Measurements from ENCODE around the gene ZNF774. TPM values are rescaled to one million over a fixed set of nuclear protein-coding genes. Genes with fewer than 3 reads are reported as not detected.

Gene ZNF774
- total RNA-seq, 1 experiment from 2014 or later, result 4.0 TPM

DNA sequence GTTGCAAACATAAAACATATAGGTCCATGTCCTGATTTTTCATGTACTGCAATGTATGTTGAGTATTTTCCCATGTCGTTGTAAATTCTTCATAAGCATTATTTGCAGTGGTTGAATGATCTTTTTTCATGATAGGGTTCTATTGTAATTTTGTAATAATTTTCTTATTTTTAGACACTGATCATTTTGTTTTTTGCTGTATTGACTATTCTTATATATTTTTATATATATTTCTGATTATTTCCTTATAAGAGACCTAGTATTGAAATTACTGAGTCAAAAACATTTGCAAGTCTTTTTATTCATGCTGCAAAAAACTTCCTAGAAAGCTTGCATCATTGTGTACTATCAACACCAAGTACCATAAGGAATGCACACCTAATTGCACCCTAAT is 31.2 kb upstream of the ZNF774 start (continued):
- TF ChIP-seq POLR2AphosphoS5 (IDR thresholded peaks at IDR 0.05; ENCODE audit: low read depth, low read length) (no peak), JUND (IDR thresholded peaks at IDR 0.05) (no peak), ELF1 (IDR thresholded peaks at IDR 0.05; ENCODE audit: borderline replicate concordance, low read depth) (no peak), EGR1 (IDR thresholded peaks at IDR 0.05; ENCODE audit: low read depth) (no peak), TCF7L2 (IDR thresholded peaks at IDR 0.05; ENCODE audit: borderline replicate concordance, extremely low read depth, insufficient read depth, insufficient read length) (no peak), SP1 (IDR thresholded peaks at IDR 0.05; ENCODE audit: low read depth) (no peak), EZH2 (IDR thresholded peaks at IDR 0.05) (no peak), CBX3 (IDR thresholded peaks at IDR 0.05; ENCODE audit: low read depth) (no peak), ZFX (IDR thresholded peaks at IDR 0.05) (no peak)
- TF ChIP-seq, protein P1, sequence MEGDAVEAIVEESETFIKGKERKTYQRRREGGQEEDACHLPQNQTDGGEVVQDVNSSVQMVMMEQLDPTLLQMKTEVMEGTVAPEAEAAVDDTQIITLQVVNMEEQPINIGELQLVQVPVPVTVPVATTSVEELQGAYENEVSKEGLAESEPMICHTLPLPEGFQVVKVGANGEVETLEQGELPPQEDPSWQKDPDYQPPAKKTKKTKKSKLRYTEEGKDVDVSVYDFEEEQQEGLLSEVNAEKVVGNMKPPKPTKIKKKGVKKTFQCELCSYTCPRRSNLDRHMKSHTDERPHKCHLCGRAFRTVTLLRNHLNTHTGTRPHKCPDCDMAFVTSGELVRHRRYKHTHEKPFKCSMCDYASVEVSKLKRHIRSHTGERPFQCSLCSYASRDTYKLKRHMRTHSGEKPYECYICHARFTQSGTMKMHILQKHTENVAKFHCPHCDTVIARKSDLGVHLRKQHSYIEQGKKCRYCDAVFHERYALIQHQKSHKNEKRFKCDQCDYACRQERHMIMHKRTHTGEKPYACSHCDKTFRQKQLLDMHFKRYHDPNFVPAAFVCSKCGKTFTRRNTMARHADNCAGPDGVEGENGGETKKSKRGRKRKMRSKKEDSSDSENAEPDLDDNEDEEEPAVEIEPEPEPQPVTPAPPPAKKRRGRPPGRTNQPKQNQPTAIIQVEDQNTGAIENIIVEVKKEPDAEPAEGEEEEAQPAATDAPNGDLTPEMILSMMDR (IDR thresholded peaks at IDR 0.05 in 2 of 3, conservative IDR thresholded peaks at IDR 0.05 in 1 of 3; ENCODE audit: borderline replicate concordance in 1 of 3, insufficient read depth in 1 of 3, low read depth in 2 of 3, low read length in 2 of 3), result no peak
- TF ChIP-seq, protein P2, sequence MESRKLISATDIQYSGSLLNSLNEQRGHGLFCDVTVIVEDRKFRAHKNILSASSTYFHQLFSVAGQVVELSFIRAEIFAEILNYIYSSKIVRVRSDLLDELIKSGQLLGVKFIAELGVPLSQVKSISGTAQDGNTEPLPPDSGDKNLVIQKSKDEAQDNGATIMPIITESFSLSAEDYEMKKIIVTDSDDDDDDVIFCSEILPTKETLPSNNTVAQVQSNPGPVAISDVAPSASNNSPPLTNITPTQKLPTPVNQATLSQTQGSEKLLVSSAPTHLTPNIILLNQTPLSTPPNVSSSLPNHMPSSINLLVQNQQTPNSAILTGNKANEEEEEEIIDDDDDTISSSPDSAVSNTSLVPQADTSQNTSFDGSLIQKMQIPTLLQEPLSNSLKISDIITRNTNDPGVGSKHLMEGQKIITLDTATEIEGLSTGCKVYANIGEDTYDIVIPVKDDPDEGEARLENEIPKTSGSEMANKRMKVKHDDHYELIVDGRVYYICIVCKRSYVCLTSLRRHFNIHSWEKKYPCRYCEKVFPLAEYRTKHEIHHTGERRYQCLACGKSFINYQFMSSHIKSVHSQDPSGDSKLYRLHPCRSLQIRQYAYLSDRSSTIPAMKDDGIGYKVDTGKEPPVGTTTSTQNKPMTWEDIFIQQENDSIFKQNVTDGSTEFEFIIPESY (IDR thresholded peaks at IDR 0.05; ENCODE audit: extremely low read depth, insufficient replicate concordance, low read length), result no peak

DNA sequence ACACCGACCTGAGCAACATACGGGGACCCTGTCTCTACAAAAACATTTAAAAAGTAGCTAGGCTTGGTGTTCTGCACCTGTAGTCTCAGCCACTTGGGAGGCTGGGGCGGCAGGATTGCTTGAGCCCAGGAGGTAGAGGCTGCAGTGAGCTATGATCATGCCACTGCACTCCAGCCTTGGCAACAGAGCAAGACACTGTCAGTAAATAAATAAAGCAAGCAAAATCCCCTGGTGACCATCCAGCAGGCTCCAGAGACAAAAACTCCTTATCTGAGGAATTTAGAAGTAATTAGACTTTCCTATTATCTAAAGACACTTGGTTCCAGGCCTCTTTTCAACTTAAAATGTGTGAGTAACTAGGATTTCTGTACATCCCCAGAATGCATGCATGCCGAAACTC is 29.5 kb upstream of the ZNF774 start:
- no peak overlapping the region for H3K4me3 ChIP-seq (replicated peaks in 1 of 2; ENCODE audit: low read depth in 1 of 2, low read length in 2 of 2)
- H3K9ac ChIP-seq (ENCODE audit: low read length), result no peak overlapping the region
- H3K27me3 ChIP-seq (ENCODE audit: insufficient read depth, low read length), result no peaks in the 10 kb centered on the region
- BruUV-seq (replicated peaks), result no TSS peak
- H3K79me2 ChIP-seq (ENCODE audit: insufficient read depth, low read length), result no peaks in the 10 kb centered on the region
- RAD21 ChIA-PET (ENCODE audit: low non-redundant PET in 1 of 2, low total read pairs in 2 of 2, uncharacterized antibody in 2 of 2, unreplicated experiment in 2 of 2), result no interaction called here
- no peaks in the 10 kb centered on the region for H3K36me3 ChIP-seq (ENCODE audit: control insufficient read depth in 1 of 2, insufficient read depth in 2 of 2, low read length in 2 of 2)
- no peak overlapping the region for H3K27ac ChIP-seq (ENCODE audit: low read depth, low read length)
- DNase-seq (ENCODE audit: low read depth, low spot score), result no peak
- POLR2A ChIA-PET, result no interaction called here
- H4K20me1 ChIP-seq (ENCODE audit: insufficient read depth), result no peaks in the 10 kb centered on the region
- peaks cover 5 to 10% of the 10 kb centered on the region in 2 experiments; a peak in 2 of 4 replicates for H3K4me1 ChIP-seq (ENCODE audit: control insufficient read depth in 1 of 2, insufficient read depth in 2 of 2, low read length in 2 of 2)
- H3K9me2 ChIP-seq (ENCODE audit: insufficient read depth), result no peaks in the 10 kb centered on the region
- H3K9me3 ChIP-seq (ENCODE audit: control insufficient read depth in 1 of 2, insufficient read depth in 1 of 2, low read depth in 1 of 2, low read length in 2 of 2), result no peaks in the 10 kb centered on the region
- no peak for ATAC-seq
- no peak overlapping the region for H3K4me2 ChIP-seq (ENCODE audit: low read length)
- TF ChIP-seq, protein P3, sequence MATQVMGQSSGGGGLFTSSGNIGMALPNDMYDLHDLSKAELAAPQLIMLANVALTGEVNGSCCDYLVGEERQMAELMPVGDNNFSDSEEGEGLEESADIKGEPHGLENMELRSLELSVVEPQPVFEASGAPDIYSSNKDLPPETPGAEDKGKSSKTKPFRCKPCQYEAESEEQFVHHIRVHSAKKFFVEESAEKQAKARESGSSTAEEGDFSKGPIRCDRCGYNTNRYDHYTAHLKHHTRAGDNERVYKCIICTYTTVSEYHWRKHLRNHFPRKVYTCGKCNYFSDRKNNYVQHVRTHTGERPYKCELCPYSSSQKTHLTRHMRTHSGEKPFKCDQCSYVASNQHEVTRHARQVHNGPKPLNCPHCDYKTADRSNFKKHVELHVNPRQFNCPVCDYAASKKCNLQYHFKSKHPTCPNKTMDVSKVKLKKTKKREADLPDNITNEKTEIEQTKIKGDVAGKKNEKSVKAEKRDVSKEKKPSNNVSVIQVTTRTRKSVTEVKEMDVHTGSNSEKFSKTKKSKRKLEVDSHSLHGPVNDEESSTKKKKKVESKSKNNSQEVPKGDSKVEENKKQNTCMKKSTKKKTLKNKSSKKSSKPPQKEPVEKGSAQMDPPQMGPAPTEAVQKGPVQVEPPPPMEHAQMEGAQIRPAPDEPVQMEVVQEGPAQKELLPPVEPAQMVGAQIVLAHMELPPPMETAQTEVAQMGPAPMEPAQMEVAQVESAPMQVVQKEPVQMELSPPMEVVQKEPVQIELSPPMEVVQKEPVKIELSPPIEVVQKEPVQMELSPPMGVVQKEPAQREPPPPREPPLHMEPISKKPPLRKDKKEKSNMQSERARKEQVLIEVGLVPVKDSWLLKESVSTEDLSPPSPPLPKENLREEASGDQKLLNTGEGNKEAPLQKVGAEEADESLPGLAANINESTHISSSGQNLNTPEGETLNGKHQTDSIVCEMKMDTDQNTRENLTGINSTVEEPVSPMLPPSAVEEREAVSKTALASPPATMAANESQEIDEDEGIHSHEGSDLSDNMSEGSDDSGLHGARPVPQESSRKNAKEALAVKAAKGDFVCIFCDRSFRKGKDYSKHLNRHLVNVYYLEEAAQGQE (IDR thresholded peaks at IDR 0.05; ENCODE audit: low read depth), result no peak
- TF ChIP-seq TCF7L2 (IDR thresholded peaks at IDR 0.05; ENCODE audit: borderline replicate concordance, extremely low read depth, insufficient read depth, insufficient read length) (no peak), POLR2A (IDR thresholded peaks at IDR 0.05; ENCODE audit: borderline replicate concordance, extremely low read depth, insufficient read depth, insufficient read length) (no peak)
- H2AFZ ChIP-seq (ENCODE audit: low read depth, low read length, poor library complexity, severe bottlenecking), result no peak overlapping the region
- intact Hi-C loops (cut with micrococcal nuclease), result no loop called here
- CTCF ChIA-PET, result interaction anchor here (4.0 kb wide), 1 partner anchor 158 kb away, joined by 57 read pairs; no protein-coding TSS in a partner anchor
